Measurements from ENCODE around the gene CIB4.

The CIB4 gene

DNA sequence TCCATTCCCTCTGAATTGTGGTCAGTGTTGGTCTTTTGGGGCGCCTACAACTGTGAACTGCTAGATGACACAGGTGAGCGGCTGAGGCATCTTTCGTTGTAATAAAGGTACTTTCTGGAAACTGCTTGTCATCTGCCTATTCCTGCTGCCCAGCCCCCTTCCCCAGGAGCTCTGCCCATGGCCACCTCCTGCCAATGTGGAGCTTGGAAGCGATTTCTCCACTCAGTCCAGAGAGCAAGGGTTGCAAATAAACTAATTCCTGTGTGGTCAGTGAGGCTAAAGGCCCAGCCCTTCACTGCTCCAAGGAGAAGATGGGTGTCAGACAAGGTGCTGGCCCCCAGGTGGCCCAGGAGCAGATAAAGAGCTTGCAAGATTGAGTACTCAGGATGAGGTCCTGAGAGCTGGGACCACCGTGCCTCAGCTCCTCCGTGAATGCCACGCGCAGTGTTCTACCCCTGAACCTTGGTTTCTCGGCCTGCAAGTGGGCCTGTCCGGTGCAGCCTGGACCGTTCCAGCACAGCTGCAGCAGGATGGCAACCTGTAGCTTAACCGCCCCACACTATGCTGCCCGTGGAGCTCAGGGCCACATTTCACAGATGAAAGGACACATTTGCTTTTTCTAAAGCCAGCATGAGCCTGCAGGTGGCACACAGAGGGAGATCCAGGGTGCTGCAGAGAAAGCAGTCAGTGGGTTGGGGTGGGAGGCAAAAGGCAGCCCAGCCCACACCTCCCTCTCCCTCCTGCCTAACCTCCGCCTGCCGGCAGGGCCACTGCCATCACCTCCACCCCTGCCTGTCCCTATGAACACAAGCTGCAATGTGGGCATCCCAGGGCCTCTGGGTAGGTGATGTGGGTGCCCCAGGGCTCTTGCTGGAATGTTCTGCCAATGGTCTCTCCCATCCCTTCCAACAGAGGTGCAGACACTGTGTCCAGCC, 84.6 kb downstream of the CIB4 start:
- no peak for TF ChIP-seq GATA2 (IDR thresholded peaks at IDR 0.05; ENCODE audit: low read depth, low read length)
- no peak for TF ChIP-seq GATA3 (IDR thresholded peaks at IDR 0.05; ENCODE audit: low read depth, low read length)

GRCh38 chr2:26555246-26556133, 85.7 kb downstream of the CIB4 start:
- TF ChIP-seq GATA3 (IDR thresholded peaks at IDR 0.05; ENCODE audit: low read depth, low read length) (no peak), GATA2 (IDR thresholded peaks at IDR 0.05; ENCODE audit: low read depth, low read length) (no peak)

DNA sequence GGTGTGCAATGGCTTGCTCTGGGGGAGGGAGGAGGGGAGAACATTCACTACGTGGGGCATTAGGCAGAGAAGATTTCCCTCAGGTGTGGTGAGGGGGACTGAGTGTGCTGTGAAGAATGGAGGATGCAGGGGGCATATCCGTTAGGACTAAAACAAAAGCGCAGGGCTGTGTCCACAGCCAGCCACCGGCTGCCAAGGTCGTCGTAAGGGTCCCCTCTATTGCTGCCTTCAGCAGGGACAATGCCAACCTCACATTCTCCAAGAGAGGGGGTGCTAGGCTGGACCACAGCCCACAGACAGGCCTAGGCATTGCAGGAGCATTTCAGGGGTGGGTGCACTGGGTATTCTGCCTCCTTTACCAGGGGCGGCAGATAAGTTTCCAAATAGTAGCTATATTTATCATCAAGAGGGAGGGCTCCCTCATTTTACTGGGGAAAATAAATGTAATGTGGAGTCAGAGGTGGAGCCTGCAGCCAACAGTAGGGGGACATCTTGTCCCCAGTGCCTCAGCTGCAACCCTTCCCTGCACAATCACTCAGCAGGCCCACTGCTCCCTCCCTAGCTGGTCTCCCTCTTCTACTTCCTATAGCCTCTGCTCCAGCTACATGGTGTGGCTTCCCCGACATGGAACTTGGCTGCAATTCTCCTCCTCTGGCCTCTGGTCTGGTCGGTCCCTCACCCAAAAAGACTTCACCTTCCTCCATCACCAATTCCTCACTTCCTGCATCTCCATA, 88.4 kb downstream of the CIB4 start:
- TF ChIP-seq GATA2 (IDR thresholded peaks at IDR 0.05; ENCODE audit: low read depth, low read length) (no peak), GATA3 (IDR thresholded peaks at IDR 0.05; ENCODE audit: low read depth, low read length) (no peak)

GRCh38 chr2:26550276-26551015, 90.7 kb downstream of the CIB4 start:
- TF ChIP-seq GATA3 (IDR thresholded peaks at IDR 0.05; ENCODE audit: low read depth, low read length) (no peak), GATA2 (IDR thresholded peaks at IDR 0.05; ENCODE audit: low read depth, low read length) (no peak)

- TF ChIP-seq GATA2 (IDR thresholded peaks at IDR 0.05; ENCODE audit: low read depth, low read length) (no peak), GATA3 (IDR thresholded peaks at IDR 0.05; ENCODE audit: low read depth, low read length) (no peak)
These were observed 98.3 kb downstream of the CIB4 start for GRCh38 chr2:26542676-26543505.

- TF ChIP-seq GATA2 (IDR thresholded peaks at IDR 0.05; ENCODE audit: low read depth, low read length) = no peak
- no peak for TF ChIP-seq GATA3 (IDR thresholded peaks at IDR 0.05; ENCODE audit: low read depth, low read length)
These were observed 99.0 kb downstream of the CIB4 start for GRCh38 chr2:26542194-26542455.

DNA sequence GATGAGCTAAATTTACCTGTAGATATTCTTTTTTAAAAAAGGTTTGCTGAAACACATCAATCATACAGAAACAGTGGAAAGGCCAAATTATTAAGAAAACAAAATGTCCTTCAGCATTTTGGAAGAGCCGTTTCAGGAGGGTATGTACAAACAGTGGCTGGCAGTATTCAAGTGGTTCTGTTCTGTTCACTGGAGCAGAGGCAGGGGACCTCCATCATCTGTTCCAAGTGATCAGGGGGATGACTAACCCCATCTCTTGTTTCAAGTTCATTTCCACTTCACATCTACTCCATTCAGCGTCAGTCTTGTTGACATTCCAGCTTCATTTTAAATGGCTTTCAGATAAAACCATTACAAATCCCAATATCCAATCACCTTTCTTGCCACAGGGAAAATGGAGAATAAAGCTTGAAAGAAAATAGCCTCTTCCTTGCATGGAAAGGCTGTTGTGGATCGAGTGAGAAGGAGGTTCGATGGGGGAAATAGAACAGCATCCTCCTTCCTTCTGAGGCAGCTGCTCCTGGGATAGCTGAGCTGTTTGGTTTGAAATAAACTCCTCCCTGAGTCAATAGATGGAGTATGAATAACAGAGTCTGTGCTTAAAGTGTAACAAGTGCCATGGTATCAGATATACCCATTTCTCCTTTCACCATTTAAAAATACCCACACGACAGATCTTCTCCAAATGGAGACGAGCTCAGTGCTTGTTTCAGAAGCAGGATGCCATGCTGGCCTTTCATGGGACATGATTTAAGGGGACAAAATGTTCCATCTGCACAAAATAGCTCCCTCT, 99.6 kb downstream of the CIB4 start:
- no peak for TF ChIP-seq GATA2 (IDR thresholded peaks at IDR 0.05; ENCODE audit: low read depth, low read length)
- TF ChIP-seq GATA3 (IDR thresholded peaks at IDR 0.05; ENCODE audit: low read depth, low read length) = no peak

DNA sequence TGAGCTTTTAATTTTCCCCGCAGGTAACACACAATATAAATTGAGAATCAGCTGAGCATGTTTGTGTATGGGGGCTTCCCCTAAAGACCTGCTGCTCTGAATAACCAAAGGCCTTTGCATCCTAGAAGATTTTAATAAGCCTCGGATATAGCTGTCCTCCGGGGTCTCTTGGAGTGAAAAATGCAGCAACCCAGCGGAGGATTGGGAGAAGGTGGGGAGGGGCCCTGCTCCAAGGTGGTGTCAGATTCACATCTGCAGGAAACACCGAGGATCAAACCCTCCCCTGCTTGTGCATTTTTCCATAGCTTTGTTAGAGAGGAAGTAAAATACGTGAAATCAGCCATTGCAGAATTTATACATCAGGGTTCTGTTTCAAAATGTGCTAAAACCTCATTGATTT, 100.2 kb downstream of the CIB4 start:
- TF ChIP-seq GATA2 (IDR thresholded peaks at IDR 0.05; ENCODE audit: low read depth, low read length) = no peak
- no peak for TF ChIP-seq GATA3 (IDR thresholded peaks at IDR 0.05; ENCODE audit: low read depth, low read length)

GRCh38 chr2:26540306-26540705, 100.9 kb downstream of the CIB4 start:
- TF ChIP-seq GATA2 (IDR thresholded peaks at IDR 0.05; ENCODE audit: low read depth, low read length) = no peak
- no peak for TF ChIP-seq GATA3 (IDR thresholded peaks at IDR 0.05; ENCODE audit: low read depth, low read length)

- no peak for TF ChIP-seq GATA3 (IDR thresholded peaks at IDR 0.05; ENCODE audit: low read depth, low read length)
These were observed 103.2 kb downstream of the CIB4 start for GRCh38 chr2:26537826-26538475.

- TF ChIP-seq GATA2 (IDR thresholded peaks at IDR 0.05; ENCODE audit: low read depth, low read length) (no peak), GATA3 (IDR thresholded peaks at IDR 0.05; ENCODE audit: low read depth, low read length) (no peak)
These were observed 103.9 kb downstream of the CIB4 start for GRCh38 chr2:26537069-26537825.
